Activated CD8-positive, alpha-beta memory T cell treated with anti-CD3 and anti-CD28 coated beads, Interleukin-2, amount 10 ng/mL, durations not matched to agents 7 days and 5 days (primary cell): ENCODE data around the gene TSEN15. TPM values are rescaled to one million over a fixed set of nuclear protein-coding genes. Genes with fewer than 3 reads are reported as not detected.
A peak's percentile ranks its signal among the peaks of the same experiment; 100 is the strongest.

Experiments used
- ATAC-seq: fragments of 150-1000 bp; cut with Tn5 transposase; one replicate; pipeline ENCODE4 v1.10.0; 2021; ENCODE audit warnings: moderate library complexity
- CTCF ChIA-PET: fragments of 350-600 bp; sonication (Branson Sonifier 250); formaldehyde crosslinking; loops from one replicate; lab custom pipeline; 2021; ENCODE audit warnings: antibody characterized with exemption; lab: Charles Lee
- DNase-seq: peaks from one replicate; pipeline ENCODE4 v3.0.0-alpha.2; 2020
- H3K27ac Mint-ChIP-seq: one replicate; pipeline ENCODE4 v1.8.0; 2021; ENCODE audit warnings: mild to moderate bottlenecking, mixed read lengths
- H3K27me3 Mint-ChIP-seq: one replicate; pipeline ENCODE4 v1.8.0; 2021; ENCODE audit warnings: mixed read lengths
- H3K36me3 Mint-ChIP-seq: one replicate; pipeline ENCODE4 v1.8.0; 2021; ENCODE audit warnings: mild to moderate bottlenecking, mixed read lengths
- H3K4me1 Mint-ChIP-seq: one replicate; pipeline ENCODE4 v1.8.0; 2021; ENCODE audit warnings: mixed read lengths
- H3K4me3 Mint-ChIP-seq: one replicate; pipeline ENCODE4 v1.8.0; 2021; ENCODE audit warnings: mild to moderate bottlenecking, moderate library complexity, mixed read lengths
- H3K9me3 Mint-ChIP-seq: one replicate; pipeline ENCODE4 v1.8.0; 2022; ENCODE audit warnings: low read depth, mixed read lengths
- total RNA-seq, 2 experiments: library from RNA; stranded (reverse); gene quantifications; one replicate each; pipeline ENCODE4 v1.2.3, GENCODE V29; 2021

TSEN15 gene
- total RNA-seq, 2 experiments from 2014 or later = 37.6 to 45.1 TPM

DNA sequence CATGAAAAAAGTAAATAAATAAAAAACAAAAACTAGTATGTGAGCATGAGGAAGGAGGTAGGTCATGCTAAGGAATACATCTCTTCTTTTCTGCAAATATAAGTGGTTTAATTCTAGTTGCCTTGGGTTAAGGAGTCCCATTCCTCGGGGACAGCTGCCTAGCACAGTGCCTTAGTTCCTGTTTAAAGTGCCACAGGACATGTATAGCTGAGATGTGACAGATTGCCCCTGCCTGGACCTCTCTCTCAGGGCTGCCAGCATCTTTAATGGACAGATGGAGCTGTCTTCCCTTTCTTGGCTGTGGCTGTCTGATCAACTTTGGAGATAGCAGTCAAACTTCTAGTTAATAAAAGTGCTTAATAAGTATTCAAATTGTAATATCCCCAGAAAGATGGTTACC, 50.0 kb downstream of the TSEN15 start:
- CTCF ChIA-PET = no interaction called here
- no peaks in the 10 kb centered on the region for H3K27me3 Mint-ChIP-seq
- no peak for ATAC-seq
- DNase-seq = no peak
- peaks cover 24% of the 10 kb centered on the region for H3K36me3 Mint-ChIP-seq
- no peak overlapping the region for H3K27ac Mint-ChIP-seq
- no peaks in the 10 kb centered on the region for H3K4me1 Mint-ChIP-seq
- H3K4me3 Mint-ChIP-seq = no peak overlapping the region
- peaks cover 13% of the 10 kb centered on the region for H3K9me3 Mint-ChIP-seq

DNA sequence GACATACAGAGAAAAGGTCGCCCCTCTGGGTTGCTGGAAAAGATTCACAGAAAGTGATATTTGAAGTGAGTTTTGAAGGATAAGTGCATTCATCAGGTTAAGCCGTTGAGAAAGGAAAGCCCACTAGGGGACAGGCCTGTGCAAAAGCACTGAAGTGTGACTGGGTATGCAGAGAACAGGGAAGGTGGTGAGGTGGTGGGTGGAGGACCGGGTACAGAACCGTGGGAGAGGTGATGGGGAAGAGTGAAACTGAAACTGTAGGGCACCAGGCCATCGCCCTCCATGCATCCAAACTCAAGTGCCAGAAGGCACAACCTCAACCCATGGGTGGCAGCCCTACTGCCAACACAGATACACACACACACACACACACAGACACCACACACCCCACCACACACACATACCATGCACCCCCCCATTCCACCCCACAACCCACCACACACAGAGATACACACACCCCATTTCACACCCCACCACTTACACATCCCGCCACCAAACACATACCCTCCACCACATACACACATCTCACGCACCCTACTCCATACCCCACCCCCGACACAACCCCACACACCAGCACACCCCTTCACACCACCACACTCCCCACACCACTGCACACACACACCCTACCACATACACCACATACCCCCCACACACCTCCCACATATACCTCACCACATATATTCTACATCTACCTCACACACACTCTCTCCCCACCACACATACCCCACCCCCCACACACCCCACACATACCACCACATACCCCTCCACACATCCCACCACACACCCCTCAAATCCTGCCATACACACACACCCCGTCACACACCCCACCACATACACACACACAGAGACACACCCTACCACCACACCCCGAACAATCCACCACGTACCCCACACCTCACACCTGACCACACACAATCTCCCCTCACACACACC, 59.0 kb downstream of the TSEN15 start:
- Mint-ChIP-seq H3K27ac (peak overlapping the region; percentile 41), H3K9me3 (peaks cover 11% of the 10 kb centered on the region), H3K36me3 (peaks cover 13% of the 10 kb centered on the region), H3K4me1 (peaks cover 14% of the 10 kb centered on the region), H3K27me3 (no peaks in the 10 kb centered on the region), H3K4me3 (no peak overlapping the region)
- ATAC-seq = peak; percentile 39
- CTCF ChIA-PET = no interaction called here
- peak; percentile 41 for DNase-seq

- H3K9me3 Mint-ChIP-seq = peaks cover 2% of the 10 kb centered on the region
- no peak overlapping the region for H3K4me3 Mint-ChIP-seq
- peaks cover 3% of the 10 kb centered on the region for H3K36me3 Mint-ChIP-seq
- H3K4me1 Mint-ChIP-seq = peaks cover 17% of the 10 kb centered on the region
- ATAC-seq (no peak), DNase-seq (no peak)
- no peak overlapping the region for H3K27ac Mint-ChIP-seq
- H3K27me3 Mint-ChIP-seq = no peaks in the 10 kb centered on the region
- CTCF ChIA-PET = no interaction called here
Measured at GRCh38 chr1:184112176-184112948, 60.8 kb downstream of the TSEN15 start.

GRCh38 chr1:184113251-184113650, 61.7 kb downstream of the TSEN15 start:
- Mint-ChIP-seq H3K27ac (no peak overlapping the region), H3K4me1 (peaks cover 17% of the 10 kb centered on the region), H3K4me3 (no peak overlapping the region), H3K9me3 (peaks cover 2% of the 10 kb centered on the region), H3K27me3 (no peaks in the 10 kb centered on the region), H3K36me3 (peaks cover 3% of the 10 kb centered on the region)
- CTCF ChIA-PET = no interaction called here
- DNase-seq (no peak), ATAC-seq (no peak)

GRCh38 chr1:184114818-184115398, 63.4 kb downstream of the TSEN15 start:
- H3K9me3 Mint-ChIP-seq = peaks cover 2% of the 10 kb centered on the region
- no peak for ATAC-seq
- peaks cover 3% of the 10 kb centered on the region for H3K36me3 Mint-ChIP-seq
- no peak overlapping the region for H3K4me3 Mint-ChIP-seq
- no peak for DNase-seq
- H3K4me1 Mint-ChIP-seq = peaks cover 17% of the 10 kb centered on the region
- no peak overlapping the region for H3K27ac Mint-ChIP-seq
- H3K27me3 Mint-ChIP-seq = no peaks in the 10 kb centered on the region
- CTCF ChIA-PET = no interaction called here

DNA sequence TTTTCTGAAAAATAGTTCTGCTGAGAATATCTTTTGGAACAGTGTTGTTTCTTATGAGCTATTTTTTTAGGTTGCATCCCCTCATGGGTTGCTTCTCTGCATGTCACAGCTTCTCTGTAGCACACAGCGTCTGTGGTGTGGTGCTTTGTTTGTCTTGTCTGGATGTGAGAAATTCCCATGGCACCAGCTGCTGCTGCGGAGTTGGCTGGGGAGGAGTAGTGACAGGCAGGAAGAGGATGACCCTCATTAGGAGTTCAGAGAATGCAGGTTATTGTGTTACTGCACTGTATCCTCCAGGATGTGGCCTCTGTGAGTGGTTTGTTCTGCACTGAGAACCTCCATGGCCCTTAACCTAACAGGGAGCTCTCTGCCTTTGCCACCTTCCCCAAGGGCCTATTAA, 64.8 kb downstream of the TSEN15 start:
- Mint-ChIP-seq H3K27ac (no peak overlapping the region), H3K36me3 (peaks cover 7% of the 10 kb centered on the region), H3K9me3 (peaks cover 2% of the 10 kb centered on the region), H3K4me3 (no peak overlapping the region), H3K27me3 (no peaks in the 10 kb centered on the region), H3K4me1 (peaks cover 8% of the 10 kb centered on the region)
- no peak for DNase-seq
- CTCF ChIA-PET = no interaction called here
- ATAC-seq = no peak

GRCh38 chr1:184118046-184118445, 66.5 kb downstream of the TSEN15 start:
- H3K36me3 Mint-ChIP-seq = peaks cover 11% of the 10 kb centered on the region
- no peak for ATAC-seq

More at GRCh38 chr1:184118046-184118445, 66.5 kb downstream of the TSEN15 start:
- H3K4me1 Mint-ChIP-seq = peaks cover 8% of the 10 kb centered on the region
- H3K27me3 Mint-ChIP-seq = no peaks in the 10 kb centered on the region
- CTCF ChIA-PET = no interaction called here
- peaks cover 2% of the 10 kb centered on the region for H3K9me3 Mint-ChIP-seq
- no peak overlapping the region for H3K27ac Mint-ChIP-seq
- no peak for DNase-seq
- no peak overlapping the region for H3K4me3 Mint-ChIP-seq

Other genes starting within 250 kb of the TSEN15 start
- gene RGL1, start 246.6 kb upstream of the TSEN15 start, total RNA-seq = 1 to 10 TPM; 2.0 to 2.9 TPM
- gene COLGALT2, start 14.0 kb upstream of the TSEN15 start, total RNA-seq = 1 to 10 TPM; 1.6 to 3.3 TPM